Transverse colon (tissue), 4 donors: ENCODE data around the gene PIGC. TPM values are rescaled to one million over a fixed set of nuclear protein-coding genes. Genes with fewer than 3 reads are reported as not detected.

Source experiments
- DNase-seq: peaks from one replicate; pipeline ENCODE4 v3.0.0-alpha.2; 2019
- H3K27ac ChIP-seq, 4 donors: fragments of 200-600 bp; sonication (generic); 2 replicates each; pipeline ENCODE4 v1.5.1; 2016 to 2018; ENCODE audit warnings: inconsistent platforms in 4 of 4
- H3K27me3 ChIP-seq: fragments of 200-600 bp; sonication (generic); 2 replicates; pipeline ENCODE4 v1.5.1; 2017; ENCODE audit warnings: inconsistent platforms
- H3K36me3 ChIP-seq, 4 donors: fragments of 200-600 bp; sonication (generic); 2 replicates each; pipeline ENCODE4 v1.5.1; 2017 to 2019; ENCODE audit warnings: inconsistent platforms in 4 of 4
- H3K4me1 ChIP-seq, 4 donors: fragments of 200-600 bp; sonication (generic); 2 replicates each; pipeline ENCODE4 v1.5.1; 2017 to 2020; ENCODE audit warnings: inconsistent platforms in 4 of 4
- H3K4me3 ChIP-seq, 4 donors: fragments of 200-600 bp; sonication (generic); 1 replicate in 1 of 4; 2 replicates in 3 of 4; pipeline versions ENCODE4 v1.5.1 to v1.6.1; 2017 to 2019; ENCODE audit warnings: inconsistent platforms in 4 of 4
- H3K9me3 ChIP-seq, 2 donors: fragments of 200-600 bp; sonication (generic); 2 replicates each; pipeline ENCODE4 v1.5.1; 2017 to 2019; ENCODE audit warnings: inconsistent platforms in 2 of 2
- EP300 ChIP-seq: sonication (generic); formaldehyde crosslinking; IDR thresholded peaks from one replicate; pipeline ENCODE4 v1.6.1; 2017; ENCODE audit warnings: antibody characterized with exemption, low read depth
- POLR2A ChIP-seq: fragments of 450-650 bp; IDR thresholded peaks from one replicate; pipeline ENCODE4 v1.6.1; 2016; ENCODE audit warnings: antibody characterized with exemption, mild to moderate bottlenecking, moderate library complexity
- POLR2AphosphoS5 ChIP-seq, 3 donors: sonication (generic); formaldehyde crosslinking; IDR thresholded peaks; one replicate each; pipeline ENCODE4 v1.6.1; 2016; ENCODE audit warnings: antibody characterized with exemption in 3 of 3
- WGBS, 2 donors: methylation state at CpG; one replicate each; pipeline ENCODE4 v1.1.5; 2018; ENCODE audit warnings: low coverage in 1 of 2; 5-methylcytosine and 5-hydroxymethylcytosine counted together
- in situ Hi-C, 4 donors: fragments of 200-750 bp; cut with MboI; loops; one replicate each; pipeline versions ENCODE4 v1.15.0 to v1.15.1; 2017; ENCODE audit warnings: low sequenced_read_pairs in 3 of 4, low pct_ligation_motif_present in 1 of 4, low pct_unique_long_range_greater_than_20kb in 1 of 4
- intact Hi-C: fragments of 100-400 bp; cut with DNase I; formaldehyde crosslinking; loops from one replicate; pipeline ENCODE4 v1.15.1; 2023; ENCODE audit warnings: low total_unique reads
- total RNA-seq, 4 donors: library from RNA; depleted of rRNA; stranded (reverse); fragments of >200 nt; gene quantifications; one replicate each; pipeline ENCODE4 v1.1.0, GENCODE V29; 2016
- TF ChIP-seq, protein P1 (sequence below), 5 experiments: fragments of 200-600 bp in 3 of 5; fragments of 450-650 bp in 2 of 5; sonication (generic) in 3 of 5; IDR thresholded peaks; 1 replicate in 2 of 5; 2 replicates in 3 of 5; pipeline ENCODE4 v1.5.1; 2016 to 2017; ENCODE audit warnings: antibody characterized with exemption in 5 of 5, inconsistent platforms in 3 of 5, mild to moderate bottlenecking in 2 of 5, moderate library complexity in 1 of 5

Gene PIGC
- total RNA-seq, 4 donors from 2014 or later, result 9.8 to 43.8 (median 22.8) TPM

DNA sequence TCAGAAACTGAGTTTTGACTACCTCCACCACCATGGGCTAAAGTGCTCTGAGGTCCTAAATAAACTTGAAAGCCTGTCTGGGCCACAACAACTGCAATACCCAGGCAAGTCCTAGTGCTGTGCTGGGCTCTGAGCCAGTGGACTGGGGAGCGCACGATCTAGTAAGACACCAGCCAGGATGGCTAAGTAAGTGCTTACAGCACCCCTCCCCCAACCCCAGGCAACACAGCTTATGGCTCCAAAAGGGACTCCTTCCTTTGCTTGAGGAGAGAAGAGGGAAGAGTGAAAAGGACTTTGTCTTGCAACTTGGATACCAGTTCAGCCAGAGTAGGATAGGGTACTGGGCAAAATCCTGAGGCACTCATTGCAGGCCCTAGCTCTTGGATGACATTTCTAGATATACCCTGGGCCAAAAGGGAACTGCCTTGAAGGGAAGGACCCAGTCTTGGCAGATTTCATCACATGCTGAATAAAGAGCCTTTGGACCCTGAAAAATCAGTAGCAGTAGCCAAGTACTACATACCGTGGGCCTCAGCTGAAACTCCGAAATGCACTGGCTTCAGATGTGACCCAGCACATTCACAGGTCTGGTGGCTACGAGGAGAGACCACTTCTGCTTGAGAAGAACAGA lies 21.8 kb downstream of the PIGC start:
- no peaks in the 10 kb centered on the region for H3K4me1 ChIP-seq
- no peak overlapping the region for H3K4me3 ChIP-seq
- in situ Hi-C loops, result loop anchor here in 2 of 4 donors (25.0 kb wide), 3 partner anchors 335 to 610 kb away; no protein-coding TSS in a partner anchor
- 80 to 93% methylated on average over 2 to 5 of the region's 5 CpGs for WGBS, 2 donors
- TF ChIP-seq EP300 (no peak), POLR2AphosphoS5 (IDR thresholded peaks at IDR 0.05) (no peak), POLR2A (no peak)
- TF ChIP-seq, protein P1, sequence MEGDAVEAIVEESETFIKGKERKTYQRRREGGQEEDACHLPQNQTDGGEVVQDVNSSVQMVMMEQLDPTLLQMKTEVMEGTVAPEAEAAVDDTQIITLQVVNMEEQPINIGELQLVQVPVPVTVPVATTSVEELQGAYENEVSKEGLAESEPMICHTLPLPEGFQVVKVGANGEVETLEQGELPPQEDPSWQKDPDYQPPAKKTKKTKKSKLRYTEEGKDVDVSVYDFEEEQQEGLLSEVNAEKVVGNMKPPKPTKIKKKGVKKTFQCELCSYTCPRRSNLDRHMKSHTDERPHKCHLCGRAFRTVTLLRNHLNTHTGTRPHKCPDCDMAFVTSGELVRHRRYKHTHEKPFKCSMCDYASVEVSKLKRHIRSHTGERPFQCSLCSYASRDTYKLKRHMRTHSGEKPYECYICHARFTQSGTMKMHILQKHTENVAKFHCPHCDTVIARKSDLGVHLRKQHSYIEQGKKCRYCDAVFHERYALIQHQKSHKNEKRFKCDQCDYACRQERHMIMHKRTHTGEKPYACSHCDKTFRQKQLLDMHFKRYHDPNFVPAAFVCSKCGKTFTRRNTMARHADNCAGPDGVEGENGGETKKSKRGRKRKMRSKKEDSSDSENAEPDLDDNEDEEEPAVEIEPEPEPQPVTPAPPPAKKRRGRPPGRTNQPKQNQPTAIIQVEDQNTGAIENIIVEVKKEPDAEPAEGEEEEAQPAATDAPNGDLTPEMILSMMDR (IDR thresholded peaks at IDR 0.05), result no peak
- intact Hi-C loops, result no loop called here
- no peak for DNase-seq
- H3K36me3 ChIP-seq, result no peaks in the 10 kb centered on the region
- no peak overlapping the region for H3K27ac ChIP-seq
- no peaks in the 10 kb centered on the region for H3K27me3 ChIP-seq
- no peaks in the 10 kb centered on the region for H3K9me3 ChIP-seq

DNA sequence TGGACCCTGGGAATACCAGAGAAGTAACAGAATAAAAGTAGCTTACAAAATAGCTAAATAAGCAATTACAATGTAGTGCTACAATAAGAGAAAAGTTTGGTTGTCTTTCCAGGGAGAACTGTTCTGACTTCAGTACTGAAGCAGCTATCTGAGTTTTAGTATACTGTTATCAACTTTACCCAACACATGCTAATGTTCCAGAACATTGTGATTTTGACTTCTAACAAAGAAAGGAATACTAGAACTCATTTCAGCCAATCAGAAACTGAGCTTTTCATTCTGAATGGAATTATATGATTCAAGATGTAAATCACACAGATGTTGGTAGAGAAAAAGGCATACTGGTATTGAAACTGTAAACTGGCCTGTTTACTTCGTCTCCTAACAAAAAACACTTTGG lies 23.5 kb downstream of the PIGC start, which contains the start of gene C1orf105:
C1orf105 (plus strand) TSS at position 301 of the 400 bp plus-strand sequence. CDS start 201 bp downstream, outside the sequence.
- no peaks in the 10 kb centered on the region for H3K4me1 ChIP-seq
- no peaks in the 10 kb centered on the region for H3K36me3 ChIP-seq
- H3K27me3 ChIP-seq, result no peaks in the 10 kb centered on the region
- no peaks in the 10 kb centered on the region for H3K9me3 ChIP-seq
- intact Hi-C loops, result no loop called here
- no peak for TF ChIP-seq EP300
- no peak for TF ChIP-seq POLR2A
- TF ChIP-seq POLR2AphosphoS5 (IDR thresholded peaks at IDR 0.05), result no peak
- TF ChIP-seq, protein P1 (IDR thresholded peaks at IDR 0.05), result no peak
- H3K4me3 ChIP-seq, result no peak within 1 kb of the TSS
- in situ Hi-C loops, result loop anchor here in 2 of 4 donors (25.0 kb wide), 3 partner anchors 333 to 608 kb away; no protein-coding TSS in a partner anchor
- H3K27ac ChIP-seq, result no peak within 1 kb of the TSS
- no peak for DNase-seq
- 86 to 100% methylated on average over 1 of the region's 1 CpG for WGBS, 2 donors

DNA sequence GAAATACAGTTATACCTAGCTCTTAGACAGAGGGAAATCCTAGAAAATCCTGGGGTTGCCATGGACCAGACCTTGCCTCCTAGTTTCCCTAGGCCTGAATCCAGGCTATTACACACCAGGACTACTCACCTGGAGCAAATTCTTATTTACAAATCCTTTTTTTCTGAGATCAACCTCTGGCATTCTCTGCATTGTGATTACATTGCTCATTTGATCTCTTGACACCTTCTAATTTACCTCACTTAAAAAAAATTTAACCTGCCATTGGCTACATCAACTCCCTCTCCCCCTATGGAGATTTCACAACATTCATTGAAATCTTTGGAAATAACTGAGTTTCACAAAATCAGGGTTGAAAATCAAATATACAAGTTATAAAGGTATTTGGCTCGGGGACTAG lies 26.3 kb downstream of the PIGC start:
- Histone ChIP-seq H3K4me1 (no peaks in the 10 kb centered on the region), H3K36me3 (no peaks in the 10 kb centered on the region), H3K9me3 (no peaks in the 10 kb centered on the region), H3K27me3 (no peaks in the 10 kb centered on the region), H3K27ac (no peak overlapping the region), H3K4me3 (no peak overlapping the region)
- no peak for TF ChIP-seq EP300
- TF ChIP-seq POLR2AphosphoS5 (IDR thresholded peaks at IDR 0.05), result no peak
- TF ChIP-seq, protein P1 (IDR thresholded peaks at IDR 0.05), result no peak
- TF ChIP-seq POLR2A, result no peak
- DNase-seq, result no peak
- 100% methylated on average over 1 of the region's 1 CpG for WGBS, 2 donors
- intact Hi-C loops, result no loop called here
- in situ Hi-C loops, result loop anchor here in 2 of 4 donors (25.0 kb wide), 3 partner anchors 330 to 605 kb away; no protein-coding TSS in a partner anchor

DNA sequence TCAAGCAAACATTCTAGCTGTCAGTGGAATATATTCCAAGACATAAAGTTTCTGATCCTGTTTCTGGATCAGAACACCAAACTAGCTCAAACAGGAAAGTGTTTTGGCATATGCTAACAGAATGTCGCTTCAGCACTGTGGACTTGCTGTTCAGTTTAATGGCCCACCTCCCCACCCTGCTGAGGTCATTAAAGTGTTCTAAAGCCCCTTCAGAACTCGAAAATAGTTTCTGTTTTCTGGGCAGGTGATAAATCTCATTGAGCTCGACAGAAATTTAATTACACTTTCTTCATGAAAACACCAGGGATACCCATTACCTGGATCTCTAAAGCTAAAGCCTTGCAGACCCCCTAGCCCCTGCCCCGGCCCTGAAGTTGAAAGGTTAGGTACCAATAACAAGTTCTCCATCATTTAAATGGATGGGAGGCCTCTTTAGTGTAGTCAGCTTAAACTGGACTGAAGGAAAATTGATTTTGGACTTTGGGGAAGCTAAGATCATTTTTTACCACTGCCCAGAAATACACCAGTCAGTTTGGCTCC lies 27.3 kb downstream of the PIGC start:
- H3K4me3 ChIP-seq, result no peak overlapping the region
- no peaks in the 10 kb centered on the region for H3K4me1 ChIP-seq
- intact Hi-C loops, result no loop called here
- no peak overlapping the region for H3K27ac ChIP-seq
- WGBS, 2 donors, result 40 to 64% methylated on average over 2 to 4 of the region's 4 CpGs
- no peak for TF ChIP-seq EP300
- TF ChIP-seq, protein P1 (IDR thresholded peaks at IDR 0.05), result no peak
- no peak for TF ChIP-seq POLR2A
- TF ChIP-seq POLR2AphosphoS5 (IDR thresholded peaks at IDR 0.05), result no peak
- DNase-seq, result no peak
- in situ Hi-C loops, result loop anchor here in 2 of 4 donors (25.0 kb wide), 3 partner anchors 329 to 604 kb away; no protein-coding TSS in a partner anchor
- no peaks in the 10 kb centered on the region for H3K36me3 ChIP-seq
- no peaks in the 10 kb centered on the region for H3K27me3 ChIP-seq
- no peaks in the 10 kb centered on the region for H3K9me3 ChIP-seq
